Lower leg skin (tissue), 3 donors: ENCODE results near the gene CCDC197.

ENCODE experiments used
- POLR2A ChIP-seq, 2 donors: fragments of 450-650 bp; IDR thresholded peaks; one replicate each; pipeline ENCODE4 v1.6.1; 2016 to 2017; ENCODE audit warnings: antibody characterized with exemption in 2 of 2, mild to moderate bottlenecking in 1 of 2, moderate library complexity in 1 of 2
- TF ChIP-seq, protein P1 (sequence below), 3 donors: fragments of 450-650 bp; IDR thresholded peaks; one replicate each; pipeline ENCODE4 v1.5.1; 2016; ENCODE audit warnings: antibody characterized with exemption in 3 of 3, mild to moderate bottlenecking in 3 of 3, moderate library complexity in 2 of 3

GRCh38 chr14:93993382-93993781 is 3.7 kb upstream of the CCDC197 start:
- TF ChIP-seq, protein P1, sequence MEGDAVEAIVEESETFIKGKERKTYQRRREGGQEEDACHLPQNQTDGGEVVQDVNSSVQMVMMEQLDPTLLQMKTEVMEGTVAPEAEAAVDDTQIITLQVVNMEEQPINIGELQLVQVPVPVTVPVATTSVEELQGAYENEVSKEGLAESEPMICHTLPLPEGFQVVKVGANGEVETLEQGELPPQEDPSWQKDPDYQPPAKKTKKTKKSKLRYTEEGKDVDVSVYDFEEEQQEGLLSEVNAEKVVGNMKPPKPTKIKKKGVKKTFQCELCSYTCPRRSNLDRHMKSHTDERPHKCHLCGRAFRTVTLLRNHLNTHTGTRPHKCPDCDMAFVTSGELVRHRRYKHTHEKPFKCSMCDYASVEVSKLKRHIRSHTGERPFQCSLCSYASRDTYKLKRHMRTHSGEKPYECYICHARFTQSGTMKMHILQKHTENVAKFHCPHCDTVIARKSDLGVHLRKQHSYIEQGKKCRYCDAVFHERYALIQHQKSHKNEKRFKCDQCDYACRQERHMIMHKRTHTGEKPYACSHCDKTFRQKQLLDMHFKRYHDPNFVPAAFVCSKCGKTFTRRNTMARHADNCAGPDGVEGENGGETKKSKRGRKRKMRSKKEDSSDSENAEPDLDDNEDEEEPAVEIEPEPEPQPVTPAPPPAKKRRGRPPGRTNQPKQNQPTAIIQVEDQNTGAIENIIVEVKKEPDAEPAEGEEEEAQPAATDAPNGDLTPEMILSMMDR (IDR thresholded peaks at IDR 0.05): no peak
- TF ChIP-seq POLR2A (IDR thresholded peaks at IDR 0.05): no peak
